Measurements from ENCODE around the gene SPATA31A7.
"Not testable (repeated sequence)": the region's sequence is repeated elsewhere in the genome, so short reads cannot be mapped to it uniquely, and the experiment has no call there.

The SPATA31A7 gene

GRCh38 chr9:61189736-61190135 lies at the start of gene SPATA31A7:
TSS of gene SPATA31A7 (plus strand) at chr9:61190036. CDS start at chr9:61190065, 29 bp downstream.
- DNase-seq = not testable (repeated sequence)

GRCh38 chr9:61226438-61226837 lies 36.6 kb downstream of the SPATA31A7 start:
- DNase-seq = not testable (repeated sequence)

All from activated naive CD4-positive, alpha-beta T cell (primary cell).